Measurements from ENCODE around the gene FAXDC2.
"Not testable (repeated sequence)": the region's sequence is repeated elsewhere in the genome, so short reads cannot be mapped to it uniquely, and the experiment has no call there.

GRCh38 chr5:154832804-154833203 is 17.6 kb downstream of the FAXDC2 start:
- TF ChIP-seq CTCF (conservative IDR thresholded peaks at IDR 0.05 in 1 of 2, IDR thresholded peaks at IDR 0.05 in 1 of 2; ENCODE audit: low read depth in 1 of 2, low read length in 2 of 2); EZH2 (IDR thresholded peaks at IDR 0.05; ENCODE audit: low read length, missing control alignments): not testable (repeated sequence)

All from fibroblast of lung (primary cell).